NCI-H1105 (cell line): ENCODE measurements around the gene BRIP1.
"Not testable (repeated sequence)": the region's sequence is repeated elsewhere in the genome, so short reads cannot be mapped to it uniquely, and the experiment has no call there.

ENCODE experiments used
- DNase-seq: peaks from one replicate; lab custom pipeline; 2025; lab: John Stamatoyannopoulos, UW

The BRIP1 gene

DNA sequence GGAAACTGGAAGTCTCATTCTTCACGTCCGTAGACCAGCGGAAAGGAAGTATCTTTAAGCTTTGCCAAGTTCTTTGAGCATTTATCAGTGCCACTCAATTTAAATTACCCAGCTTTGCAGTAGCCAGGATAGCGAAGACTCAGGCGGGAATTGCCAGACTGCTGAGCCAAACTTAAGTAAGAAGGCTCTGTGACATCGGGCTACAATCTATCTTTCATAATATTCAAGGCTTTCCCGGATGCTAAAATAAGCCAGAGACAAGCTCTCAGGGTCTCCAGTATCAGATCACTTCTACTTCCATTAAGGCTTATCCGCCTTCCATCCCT is 436 bp upstream of the BRIP1 start:
- DNase-seq, result no peak

GRCh38 chr17:61862105-61862574 is 1.2 kb downstream of the BRIP1 start:
- no peak for DNase-seq

- DNase-seq, result not testable (repeated sequence)
Observed at GRCh38 chr17:61860397-61860796, 2.9 kb downstream of the BRIP1 start.

- DNase-seq, result no peak
Observed at GRCh38 chr17:61856035-61856434, 7.3 kb downstream of the BRIP1 start.

- no peak for DNase-seq
Observed at GRCh38 chr17:61852857-61853256, 10.5 kb downstream of the BRIP1 start.

- DNase-seq, result no peak
Observed at GRCh38 chr17:61849674-61850073, 13.7 kb downstream of the BRIP1 start.

DNA sequence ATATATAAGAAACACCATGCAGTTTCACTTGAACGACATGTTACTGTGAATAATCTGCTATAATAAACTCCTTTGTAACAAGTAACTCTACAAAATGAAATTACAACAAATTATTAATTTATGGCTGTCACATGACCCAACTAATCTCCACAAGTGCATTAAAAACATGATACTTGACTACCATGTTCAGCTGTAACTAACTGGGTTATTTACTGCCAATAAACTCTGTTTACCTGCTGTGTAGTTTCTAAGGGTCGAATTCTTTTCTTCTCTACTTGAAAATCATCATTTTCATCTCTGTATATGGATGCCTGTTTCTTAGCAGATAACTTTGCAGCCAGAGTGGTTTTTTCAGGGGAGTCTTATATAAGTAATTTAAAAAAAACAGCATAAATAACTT is 14.4 kb downstream of the BRIP1 start:
- DNase-seq, result no peak

DNA sequence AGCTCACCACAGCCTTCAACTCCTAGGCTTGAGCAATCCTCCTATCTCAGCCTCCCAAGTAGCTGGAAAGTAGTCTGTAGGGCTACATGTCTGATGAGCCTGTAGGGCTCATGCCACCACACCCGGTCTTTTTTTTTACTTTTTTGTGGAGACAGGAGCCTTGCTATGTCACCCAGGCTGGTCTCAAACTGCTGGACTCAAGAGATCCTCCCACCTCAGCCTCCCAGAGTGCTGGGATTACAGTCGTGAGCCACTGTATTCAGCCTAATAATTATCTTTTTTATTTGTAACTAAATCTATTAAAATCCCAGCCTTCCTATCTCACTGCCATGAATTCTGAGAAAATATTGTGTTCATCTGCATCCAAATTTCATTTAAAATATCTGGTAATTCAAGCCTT is 15.1 kb downstream of the BRIP1 start:
- no peak for DNase-seq

GRCh38 chr17:61847659-61848058 is 15.7 kb downstream of the BRIP1 start:
- no peak for DNase-seq

DNA sequence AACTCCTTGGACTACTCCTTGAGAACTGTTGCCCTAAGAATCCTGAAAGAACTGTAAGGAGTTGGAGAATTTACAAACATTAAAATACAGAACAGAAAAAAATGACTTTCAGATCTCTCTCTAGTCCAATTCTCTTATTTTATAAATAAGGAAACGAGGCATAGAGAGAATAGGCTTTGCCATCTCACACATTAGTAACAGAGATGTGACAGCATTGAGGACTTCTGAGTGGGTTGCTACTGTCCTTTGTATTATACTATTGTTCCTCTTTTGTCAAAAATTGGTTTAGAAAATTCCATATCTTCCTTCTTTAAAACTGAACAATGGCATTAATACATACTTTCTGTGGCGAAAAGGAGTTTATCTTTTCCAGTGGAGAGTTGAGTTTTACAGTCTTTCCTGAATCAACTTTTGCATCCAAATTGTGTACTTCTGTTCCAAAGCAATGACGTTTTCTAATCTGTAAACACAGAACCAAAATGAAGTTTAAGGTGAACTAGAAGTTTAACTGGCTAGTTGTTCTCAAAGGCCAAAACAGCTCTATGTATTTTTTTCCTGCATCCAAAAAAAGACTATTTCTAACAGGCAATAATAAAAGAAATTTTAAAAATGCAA is 16.5 kb downstream of the BRIP1 start:
- DNase-seq, result no peak

- DNase-seq, result no peak
Observed at GRCh38 chr17:61846088-61846487, 17.2 kb downstream of the BRIP1 start.

- no peak for DNase-seq
Observed at GRCh38 chr17:61843435-61843834, 19.9 kb downstream of the BRIP1 start.

DNA sequence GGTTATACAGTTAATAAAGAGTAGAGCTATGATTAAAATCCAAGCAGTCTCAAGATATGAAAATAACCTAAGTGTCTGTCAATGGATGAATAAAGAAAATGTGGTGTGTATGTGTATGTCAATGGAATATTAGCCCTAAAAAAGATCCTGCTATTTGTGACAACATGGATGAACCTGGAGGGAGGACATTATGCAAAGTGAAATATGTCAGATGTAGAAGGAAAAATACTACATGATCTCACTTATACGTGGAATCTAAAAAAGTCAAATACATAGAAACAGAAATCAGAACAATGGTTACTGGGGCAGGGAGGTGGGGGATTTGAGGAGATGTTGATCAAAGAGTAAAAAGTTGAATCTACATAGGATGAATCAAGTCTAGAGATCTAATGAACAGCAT is 20.4 kb downstream of the BRIP1 start:
- no peak for DNase-seq

GRCh38 chr17:61839300-61839786 is 24.0 kb downstream of the BRIP1 start:
- DNase-seq, result no peak

DNA sequence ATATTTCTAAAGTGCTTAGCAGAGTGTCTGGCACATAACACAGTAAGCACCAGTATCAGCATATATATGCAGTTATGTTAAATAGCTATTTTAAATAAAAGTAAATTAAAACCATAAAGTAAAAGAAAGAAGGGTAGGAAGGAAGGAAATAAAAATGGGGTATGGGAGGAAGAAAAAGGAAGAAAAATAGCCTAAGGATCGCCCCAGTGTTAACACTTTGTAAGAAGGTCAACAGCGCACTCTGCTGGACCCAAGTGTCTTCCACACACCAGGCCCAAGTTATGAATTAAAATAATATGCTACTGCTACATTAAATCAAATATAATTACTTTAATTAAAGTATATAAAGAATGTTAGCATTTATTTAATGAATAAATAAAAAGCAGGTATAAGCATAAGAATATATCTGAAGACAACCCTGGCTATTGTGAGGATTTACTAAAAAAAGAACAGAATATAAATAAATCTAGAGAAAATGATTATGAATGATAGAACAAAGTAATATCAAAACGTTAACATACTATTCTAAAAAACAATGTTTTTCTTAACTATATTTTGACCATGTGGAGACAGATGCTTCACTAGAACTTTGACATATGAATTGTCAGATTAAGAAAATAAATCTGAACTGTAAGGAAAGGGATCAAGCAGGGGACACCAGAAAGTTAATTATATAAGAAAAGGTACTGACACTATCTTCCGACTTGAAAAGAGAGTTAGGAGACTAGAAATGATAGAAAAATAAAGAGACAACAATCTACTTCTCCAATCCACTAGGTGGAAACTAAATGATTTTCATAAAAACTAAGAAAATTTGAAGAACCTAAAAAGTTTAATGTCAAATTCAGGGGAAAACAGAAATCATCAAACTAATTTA is 25.9 kb downstream of the BRIP1 start:
- peak; percentile 42 for DNase-seq

GRCh38 chr17:61836266-61837174 is 26.8 kb downstream of the BRIP1 start:
- no peak for DNase-seq

- no peak for DNase-seq
Observed at GRCh38 chr17:61835606-61836005, 27.7 kb downstream of the BRIP1 start.

DNA sequence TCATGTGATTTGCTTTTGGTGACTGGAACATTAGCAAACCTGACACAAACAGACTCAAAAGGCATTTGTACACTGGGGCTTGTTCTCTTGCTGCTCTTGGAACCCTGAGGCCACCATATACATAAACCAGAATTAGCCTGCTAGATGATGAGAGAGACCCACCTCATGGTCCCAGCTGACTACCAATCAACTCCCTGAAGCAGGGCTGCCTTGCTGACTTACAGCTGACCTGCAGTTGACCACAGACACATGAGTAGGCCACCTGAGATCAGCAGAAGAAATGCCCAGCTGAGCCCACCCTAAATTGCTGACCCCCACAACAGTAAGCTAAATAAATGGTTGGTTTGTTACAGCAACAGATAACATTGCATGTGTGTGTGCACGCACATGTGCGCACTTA is 28.7 kb downstream of the BRIP1 start:
- DNase-seq, result no peak

GRCh38 chr17:61833536-61834193 is 29.7 kb downstream of the BRIP1 start:
- no peak for DNase-seq

DNA sequence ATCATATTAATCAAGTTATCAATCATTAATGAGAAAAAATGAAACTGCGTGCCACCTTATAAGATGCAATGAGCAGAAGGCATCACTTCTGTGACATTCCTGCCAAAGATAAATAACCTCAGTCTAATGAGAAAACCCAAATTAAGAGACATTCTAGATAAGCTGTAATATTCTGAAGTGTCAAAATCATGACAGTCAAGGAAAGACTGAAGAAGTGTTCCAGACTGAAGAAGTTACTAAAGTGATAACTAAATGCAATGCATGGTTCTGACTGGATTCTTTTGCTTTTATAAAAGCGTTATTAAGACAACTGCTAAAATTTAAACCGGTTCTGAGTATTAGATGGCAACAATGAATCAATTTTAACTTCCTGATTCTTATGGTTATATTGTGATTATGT is 30.9 kb downstream of the BRIP1 start:
- DNase-seq, result no peak

- no peak for DNase-seq
Observed at GRCh38 chr17:61831099-61831498, 32.2 kb downstream of the BRIP1 start.

- DNase-seq, result no peak
Observed at GRCh38 chr17:61828694-61829093, 34.6 kb downstream of the BRIP1 start.
